Liver (tissue), 9 donors: Measurements from ENCODE around the gene TMUB1. TPM values are rescaled to one million over a fixed set of nuclear protein-coding genes. Genes with fewer than 3 reads are reported as not detected.

ENCODE experiments used
- DNase-seq: peaks from one replicate; pipeline ENCODE4 v3.0.0-alpha.2; 2017; ENCODE audit warnings: low spot score
- H3K27ac ChIP-seq, 2 donors: one replicate each; pipeline ENCODE4 v1.7.0; 2013; ENCODE audit warnings: inconsistent platforms in 2 of 2, low read length in 2 of 2, control low read depth in 1 of 2, low read depth in 1 of 2, mild to moderate bottlenecking in 1 of 2
- H3K27me3 ChIP-seq, 4 donors: one replicate each; pipeline versions ENCODE4 v1.6.1 to v1.7.0; 2013; ENCODE audit warnings: low read length in 3 of 4, inconsistent platforms in 1 of 4, mild to moderate bottlenecking in 1 of 4, moderate library complexity in 1 of 4; ENCODE audit not compliant: control insufficient read depth in 4 of 4, insufficient read depth in 4 of 4
- H3K36me3 ChIP-seq, 4 donors: one replicate each; pipeline versions ENCODE4 v1.6.1 to v1.7.0; 2013; ENCODE audit warnings: low read length in 3 of 4, mild to moderate bottlenecking in 3 of 4, low read depth in 1 of 4, moderate library complexity in 1 of 4; ENCODE audit not compliant: control insufficient read depth in 4 of 4, insufficient read depth in 3 of 4
- H3K4me1 ChIP-seq, 4 donors: one replicate each; pipeline versions ENCODE4 v1.6.1 to v1.7.0; 2013; ENCODE audit warnings: low read length in 3 of 4, mild to moderate bottlenecking in 3 of 4, moderate library complexity in 1 of 4; ENCODE audit not compliant: control insufficient read depth in 4 of 4, insufficient read depth in 4 of 4
- H3K4me3 ChIP-seq, 3 donors: one replicate each; pipeline versions ENCODE4 v1.6.1 to v1.7.0; 2013; ENCODE audit warnings: low read length in 3 of 3, control low read depth in 1 of 3, low read depth in 1 of 3, mild to moderate bottlenecking in 1 of 3
- H3K9ac ChIP-seq, 2 donors: one replicate each; pipeline ENCODE4 v1.7.0; 2013; ENCODE audit warnings: low read length in 2 of 2, mild to moderate bottlenecking in 2 of 2, moderate library complexity in 2 of 2, control low read depth in 1 of 2, low read depth in 1 of 2
- H3K9me3 ChIP-seq, 4 donors: one replicate each; pipeline versions ENCODE4 v1.6.1 to v1.7.0; 2013; ENCODE audit warnings: low read length in 3 of 4; ENCODE audit not compliant: control insufficient read depth in 4 of 4
- FOXA1 ChIP-seq: IDR thresholded peaks from 2 replicates; pipeline ENCODE4 v1.6.1; 2016; ENCODE audit warnings: antibody characterized with exemption
- GABPA ChIP-seq, 2 donors: IDR thresholded peaks in 1 of 2; conservative IDR thresholded peaks in 1 of 2; 2 replicates each; pipeline ENCODE4 v1.6.1; 2016; ENCODE audit warnings: antibody characterized with exemption in 2 of 2, mild to moderate bottlenecking in 1 of 2, moderate library complexity in 1 of 2
- HNF4A ChIP-seq, 2 donors: conservative IDR thresholded peaks; 2 replicates each; pipeline ENCODE4 v1.6.1; 2016; ENCODE audit warnings: antibody characterized with exemption in 2 of 2, mild to moderate bottlenecking in 2 of 2
- HNF4G ChIP-seq: IDR thresholded peaks from 2 replicates; pipeline ENCODE4 v1.6.1; 2016; ENCODE audit warnings: antibody characterized with exemption
- NR2F2 ChIP-seq: IDR thresholded peaks from 2 replicates; pipeline ENCODE4 v1.6.1; 2016; ENCODE audit warnings: antibody characterized with exemption
- SP1 ChIP-seq: IDR thresholded peaks from 2 replicates; pipeline ENCODE4 v1.6.1; 2018; ENCODE audit warnings: antibody characterized with exemption, mild to moderate bottlenecking
- YY1 ChIP-seq: IDR thresholded peaks from 2 replicates; pipeline ENCODE4 v1.6.1; 2016; ENCODE audit warnings: antibody characterized with exemption, mild to moderate bottlenecking
- WGBS: extraction: QIAGEN DNeasy Blood & Tissue Kit; methylation state at CpG from one replicate; pipeline ENCODE4 v1.1.7; 2013; 5-methylcytosine and 5-hydroxymethylcytosine counted together
- polyA plus RNA-seq, 2 donors: library from polyadenylated mRNA; stranded (reverse) in 1 of 2; unstranded in 1 of 2; fragments of 200-250 nt in 1 of 2; fragments of >200 nt in 1 of 2; fragmentation: Nextera tagmentation in 1 of 2; extraction: Ambion mirVana in 1 of 2; gene quantifications; one replicate each; pipeline versions ENCODE4 v1.2.1 to v1.2.3, GENCODE V29; 2013 to 2015
- total RNA-seq, 2 donors: library from RNA; depleted of rRNA; stranded (reverse); fragments of >200 nt; gene quantifications; one replicate each; pipeline ENCODE4 v1.2.3, GENCODE V29; 2014
- TF ChIP-seq, protein P1 (sequence below): IDR thresholded peaks from 2 replicates; pipeline ENCODE4 v1.6.1; 2016; ENCODE audit warnings: antibody characterized with exemption, mild to moderate bottlenecking
- TF ChIP-seq, protein P2 (sequence below): IDR thresholded peaks from 2 replicates; pipeline ENCODE4 v1.6.1; 2016; ENCODE audit warnings: antibody characterized with exemption
- TF ChIP-seq, protein P3 (sequence below): IDR thresholded peaks from 2 replicates; pipeline ENCODE4 v1.6.1; 2016; ENCODE audit warnings: antibody characterized with exemption
- TF ChIP-seq, protein P4 (sequence below): fragments of 150-350 bp; IDR thresholded peaks from 2 replicates; pipeline ENCODE4 v1.5.1; 2017; ENCODE audit warnings: improper control_type of control experiment, low read depth, low read length; ENCODE audit not compliant: missing input control
- donor health status: healthy.
- donor health status: healthy.
- donor health status: healthy.
- donor health status: healthy.
- donor health status: healthy.

TMUB1 gene
- total and polyA plus RNA-seq, 4 donors = 15.1 to 51.7 (median 30.5) TPM

DNA sequence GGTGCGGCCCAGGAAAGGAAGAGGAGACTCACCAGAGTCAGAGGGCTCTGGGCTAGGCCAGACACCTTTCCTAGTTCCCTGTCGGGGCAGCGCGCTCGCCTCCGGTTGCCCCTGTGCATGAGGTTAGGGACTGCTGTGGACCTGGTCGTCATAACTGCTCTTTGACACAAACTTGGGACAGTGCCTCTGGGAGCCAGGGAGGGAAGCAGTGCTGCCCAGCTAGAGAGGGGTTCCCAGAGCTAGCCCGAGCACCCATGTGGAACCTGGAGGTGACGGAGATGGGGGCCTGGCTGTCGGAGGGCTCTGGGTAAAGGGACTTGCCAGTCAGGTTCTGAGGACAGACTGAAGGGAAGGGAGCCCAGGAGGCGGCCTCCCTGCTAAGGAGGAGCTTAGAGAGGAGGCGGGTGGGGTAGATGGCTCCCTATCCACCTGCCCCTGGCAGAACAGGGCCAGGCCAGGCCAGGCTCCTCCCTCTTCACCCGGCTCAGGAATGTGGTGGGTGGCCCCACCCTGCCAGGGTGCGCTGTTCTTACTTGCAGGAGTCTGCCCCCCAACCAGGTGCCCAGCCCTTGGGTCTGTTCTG lies 32.6 kb upstream of the TMUB1 start (continued):
- TF ChIP-seq, protein P1, sequence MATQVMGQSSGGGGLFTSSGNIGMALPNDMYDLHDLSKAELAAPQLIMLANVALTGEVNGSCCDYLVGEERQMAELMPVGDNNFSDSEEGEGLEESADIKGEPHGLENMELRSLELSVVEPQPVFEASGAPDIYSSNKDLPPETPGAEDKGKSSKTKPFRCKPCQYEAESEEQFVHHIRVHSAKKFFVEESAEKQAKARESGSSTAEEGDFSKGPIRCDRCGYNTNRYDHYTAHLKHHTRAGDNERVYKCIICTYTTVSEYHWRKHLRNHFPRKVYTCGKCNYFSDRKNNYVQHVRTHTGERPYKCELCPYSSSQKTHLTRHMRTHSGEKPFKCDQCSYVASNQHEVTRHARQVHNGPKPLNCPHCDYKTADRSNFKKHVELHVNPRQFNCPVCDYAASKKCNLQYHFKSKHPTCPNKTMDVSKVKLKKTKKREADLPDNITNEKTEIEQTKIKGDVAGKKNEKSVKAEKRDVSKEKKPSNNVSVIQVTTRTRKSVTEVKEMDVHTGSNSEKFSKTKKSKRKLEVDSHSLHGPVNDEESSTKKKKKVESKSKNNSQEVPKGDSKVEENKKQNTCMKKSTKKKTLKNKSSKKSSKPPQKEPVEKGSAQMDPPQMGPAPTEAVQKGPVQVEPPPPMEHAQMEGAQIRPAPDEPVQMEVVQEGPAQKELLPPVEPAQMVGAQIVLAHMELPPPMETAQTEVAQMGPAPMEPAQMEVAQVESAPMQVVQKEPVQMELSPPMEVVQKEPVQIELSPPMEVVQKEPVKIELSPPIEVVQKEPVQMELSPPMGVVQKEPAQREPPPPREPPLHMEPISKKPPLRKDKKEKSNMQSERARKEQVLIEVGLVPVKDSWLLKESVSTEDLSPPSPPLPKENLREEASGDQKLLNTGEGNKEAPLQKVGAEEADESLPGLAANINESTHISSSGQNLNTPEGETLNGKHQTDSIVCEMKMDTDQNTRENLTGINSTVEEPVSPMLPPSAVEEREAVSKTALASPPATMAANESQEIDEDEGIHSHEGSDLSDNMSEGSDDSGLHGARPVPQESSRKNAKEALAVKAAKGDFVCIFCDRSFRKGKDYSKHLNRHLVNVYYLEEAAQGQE = no peak
- TF ChIP-seq HNF4A (conservative IDR thresholded peaks at IDR 0.05) (no peak), SP1 (no peak)

DNA sequence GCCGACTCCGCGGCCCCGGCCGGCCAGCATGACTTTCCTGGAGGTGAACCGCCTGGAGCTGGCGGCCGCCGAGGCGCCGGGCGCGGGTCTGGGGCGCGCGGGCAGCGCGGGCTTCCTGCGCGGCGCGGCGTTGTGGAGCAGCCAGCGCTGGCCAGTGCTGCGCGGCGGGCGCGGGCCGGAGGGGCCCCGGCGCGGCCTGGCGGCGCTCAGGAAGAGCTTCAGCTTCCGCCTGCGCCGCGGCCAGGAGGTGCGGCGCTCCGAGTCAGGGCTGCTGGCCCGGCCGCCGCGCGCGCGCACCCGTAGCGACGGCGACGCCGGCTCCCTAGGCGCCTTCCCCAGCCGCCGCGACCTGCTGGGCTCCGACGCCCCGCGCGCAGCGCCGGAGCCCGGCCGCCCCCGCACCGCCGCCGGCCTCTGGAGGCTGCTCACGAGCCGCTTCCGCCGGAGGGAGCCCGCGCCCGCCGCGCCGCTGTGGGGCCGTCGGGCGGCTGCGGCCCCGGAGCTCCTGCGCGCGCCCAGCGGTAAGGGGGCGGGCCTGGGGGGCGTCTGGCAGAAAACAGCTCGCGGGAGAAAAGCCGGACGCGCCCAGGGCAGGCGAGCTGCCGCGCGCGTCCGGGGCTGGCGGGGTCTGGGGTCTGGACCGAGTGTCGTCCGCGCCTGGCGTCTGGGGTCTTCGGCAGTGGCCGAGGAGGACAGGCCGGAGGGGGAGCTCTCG lies 32.0 kb upstream of the TMUB1 start:
- Histone ChIP-seq H3K27ac (no peak overlapping the region), H3K4me1 (peaks cover 0 to 6% (median 2%) of the 10 kb centered on the region in 4 donors), H3K4me3 (peak overlapping the region in 1 of 3 donors; percentile 34), H3K36me3 (peaks cover 5 to 24% (median 12%) of the 10 kb centered on the region in 4 donors), H3K9me3 (no peaks in the 10 kb centered on the region), H3K27me3 (no peaks in the 10 kb centered on the region), H3K9ac (no peak overlapping the region)
- WGBS = 50% methylated on average over 114 of the region's 114 CpGs
- TF ChIP-seq GABPA (IDR thresholded peaks at IDR 0.05 in 1 of 2, conservative IDR thresholded peaks at IDR 0.05 in 1 of 2) = no peak
- TF ChIP-seq, protein P1 = no peak
- no peak for TF ChIP-seq FOXA1
- no peak for DNase-seq

DNA sequence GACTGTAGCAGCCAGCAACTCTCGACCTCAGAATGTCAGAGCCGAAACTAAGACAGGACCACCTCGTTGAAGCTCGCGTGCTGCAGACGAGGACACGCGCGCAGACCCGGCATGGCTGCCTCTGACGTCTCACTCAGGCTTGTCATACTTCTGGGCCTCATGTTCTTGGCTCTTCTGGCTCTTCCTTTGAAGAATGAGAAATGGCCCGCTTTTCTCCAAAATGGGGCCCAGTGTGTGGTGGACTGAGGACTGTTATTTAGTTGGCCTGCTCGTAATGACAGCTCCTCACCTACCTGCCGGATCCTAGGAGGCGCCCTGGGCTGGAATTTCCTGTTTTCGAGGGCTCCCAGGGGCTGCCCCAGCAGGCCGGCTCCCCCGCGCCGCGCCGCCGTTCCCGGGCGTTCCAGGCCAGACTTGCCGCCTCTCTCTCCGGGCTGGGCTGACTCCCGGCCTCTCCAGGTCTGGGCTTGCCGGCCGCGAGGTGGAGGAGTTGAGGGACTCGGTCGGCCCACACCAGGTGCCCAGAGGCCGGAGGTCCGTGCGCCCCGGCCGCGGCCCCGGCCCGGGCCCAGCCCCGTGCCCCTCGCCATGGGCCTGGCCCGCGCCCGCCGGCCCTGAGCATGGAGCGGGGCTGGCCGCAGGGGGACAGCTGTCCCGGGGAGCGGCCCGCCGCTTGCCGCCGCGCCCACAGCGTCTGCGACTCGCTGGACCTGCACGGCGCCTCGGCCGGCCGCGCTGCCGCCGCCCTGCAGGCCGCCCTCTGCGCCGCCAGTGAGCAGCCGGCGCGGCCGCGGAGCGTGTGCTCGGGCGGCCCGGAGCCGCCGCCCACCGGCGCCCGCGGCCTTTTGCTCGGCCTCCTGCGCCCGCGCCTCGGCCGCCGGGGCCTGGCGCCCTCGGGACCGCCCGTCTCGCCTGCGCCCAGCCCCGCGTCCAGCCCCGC lies 31.1 kb upstream of the TMUB1 start:
- WGBS = 61% methylated on average over 101 of the region's 101 CpGs
- H3K27me3 ChIP-seq = no peaks in the 10 kb centered on the region
- H3K27ac ChIP-seq = no peak overlapping the region
- H3K36me3 ChIP-seq = peaks cover 3 to 18% (median 10%) of the 10 kb centered on the region in 4 donors
- H3K9ac ChIP-seq = no peak overlapping the region
- no peak for DNase-seq
- peaks cover 0 to 6% (median 2%) of the 10 kb centered on the region in 4 donors for H3K4me1 ChIP-seq
- TF ChIP-seq, protein P2, sequence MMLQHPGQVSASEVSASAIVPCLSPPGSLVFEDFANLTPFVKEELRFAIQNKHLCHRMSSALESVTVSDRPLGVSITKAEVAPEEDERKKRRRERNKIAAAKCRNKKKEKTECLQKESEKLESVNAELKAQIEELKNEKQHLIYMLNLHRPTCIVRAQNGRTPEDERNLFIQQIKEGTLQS = no peak
- TF ChIP-seq FOXA1 (no peak), HNF4A (conservative IDR thresholded peaks at IDR 0.05) (no peak), YY1 (no peak), NR2F2 (no peak), HNF4G (no peak)
- TF ChIP-seq, protein P3, sequence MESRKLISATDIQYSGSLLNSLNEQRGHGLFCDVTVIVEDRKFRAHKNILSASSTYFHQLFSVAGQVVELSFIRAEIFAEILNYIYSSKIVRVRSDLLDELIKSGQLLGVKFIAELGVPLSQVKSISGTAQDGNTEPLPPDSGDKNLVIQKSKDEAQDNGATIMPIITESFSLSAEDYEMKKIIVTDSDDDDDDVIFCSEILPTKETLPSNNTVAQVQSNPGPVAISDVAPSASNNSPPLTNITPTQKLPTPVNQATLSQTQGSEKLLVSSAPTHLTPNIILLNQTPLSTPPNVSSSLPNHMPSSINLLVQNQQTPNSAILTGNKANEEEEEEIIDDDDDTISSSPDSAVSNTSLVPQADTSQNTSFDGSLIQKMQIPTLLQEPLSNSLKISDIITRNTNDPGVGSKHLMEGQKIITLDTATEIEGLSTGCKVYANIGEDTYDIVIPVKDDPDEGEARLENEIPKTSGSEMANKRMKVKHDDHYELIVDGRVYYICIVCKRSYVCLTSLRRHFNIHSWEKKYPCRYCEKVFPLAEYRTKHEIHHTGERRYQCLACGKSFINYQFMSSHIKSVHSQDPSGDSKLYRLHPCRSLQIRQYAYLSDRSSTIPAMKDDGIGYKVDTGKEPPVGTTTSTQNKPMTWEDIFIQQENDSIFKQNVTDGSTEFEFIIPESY = no peak
- TF ChIP-seq, protein P4, sequence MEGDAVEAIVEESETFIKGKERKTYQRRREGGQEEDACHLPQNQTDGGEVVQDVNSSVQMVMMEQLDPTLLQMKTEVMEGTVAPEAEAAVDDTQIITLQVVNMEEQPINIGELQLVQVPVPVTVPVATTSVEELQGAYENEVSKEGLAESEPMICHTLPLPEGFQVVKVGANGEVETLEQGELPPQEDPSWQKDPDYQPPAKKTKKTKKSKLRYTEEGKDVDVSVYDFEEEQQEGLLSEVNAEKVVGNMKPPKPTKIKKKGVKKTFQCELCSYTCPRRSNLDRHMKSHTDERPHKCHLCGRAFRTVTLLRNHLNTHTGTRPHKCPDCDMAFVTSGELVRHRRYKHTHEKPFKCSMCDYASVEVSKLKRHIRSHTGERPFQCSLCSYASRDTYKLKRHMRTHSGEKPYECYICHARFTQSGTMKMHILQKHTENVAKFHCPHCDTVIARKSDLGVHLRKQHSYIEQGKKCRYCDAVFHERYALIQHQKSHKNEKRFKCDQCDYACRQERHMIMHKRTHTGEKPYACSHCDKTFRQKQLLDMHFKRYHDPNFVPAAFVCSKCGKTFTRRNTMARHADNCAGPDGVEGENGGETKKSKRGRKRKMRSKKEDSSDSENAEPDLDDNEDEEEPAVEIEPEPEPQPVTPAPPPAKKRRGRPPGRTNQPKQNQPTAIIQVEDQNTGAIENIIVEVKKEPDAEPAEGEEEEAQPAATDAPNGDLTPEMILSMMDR = no peak
- peak overlapping the region in 1 of 3 donors; percentile 34 for H3K4me3 ChIP-seq
- no peaks in the 10 kb centered on the region for H3K9me3 ChIP-seq
